Lung (tissue), 12 donors: ENCODE data around the gene SLC4A9. TPM values are rescaled to one million over a fixed set of nuclear protein-coding genes. Genes with fewer than 3 reads are reported as not detected.

Experiments
- ATAC-seq: fragments of 200-7000 bp; cut with Tn5 transposase; one replicate; pipeline ENCODE4 v1.9.1; 2020; ENCODE audit warnings: moderate number of reproducible peaks; ENCODE audit not compliant: insufficient read depth, low FRiP score
- DNase-seq, 3 donors: peaks; one replicate each; pipeline ENCODE4 v3.0.0-alpha.2; 2013 to 2017
- H3K27ac ChIP-seq, 2 donors: one replicate each; pipeline ENCODE4 v1.5.1; 2013; ENCODE audit warnings: mild to moderate bottlenecking in 2 of 2, moderate library complexity in 2 of 2, control low read depth in 1 of 2, inconsistent platforms in 1 of 2, low read depth in 1 of 2, low read length in 1 of 2
- H3K27me3 ChIP-seq, 3 donors: one replicate each; pipeline ENCODE4 v1.5.1; 2013; ENCODE audit warnings: low read length in 2 of 3; ENCODE audit not compliant: control insufficient read depth in 3 of 3, insufficient read depth in 3 of 3
- H3K36me3 ChIP-seq, 4 donors: one replicate each; pipeline ENCODE4 v1.5.1; 2013; ENCODE audit warnings: low read length in 4 of 4, mild to moderate bottlenecking in 1 of 4, moderate library complexity in 1 of 4; ENCODE audit not compliant: control insufficient read depth in 4 of 4, insufficient read depth in 4 of 4
- H3K4me1 ChIP-seq, 5 donors: one replicate each; pipeline ENCODE4 v1.5.1; 2013; ENCODE audit warnings: low read length in 5 of 5, mild to moderate bottlenecking in 2 of 5, moderate library complexity in 1 of 5; ENCODE audit not compliant: control insufficient read depth in 5 of 5, insufficient read depth in 5 of 5
- H3K4me3 ChIP-seq: one replicate; pipeline ENCODE4 v1.5.1; 2013; ENCODE audit warnings: mild to moderate bottlenecking, control low read depth, moderate library complexity
- H3K9ac ChIP-seq, 2 donors: one replicate each; pipeline ENCODE4 v1.5.1; 2013; ENCODE audit warnings: low read length in 2 of 2, control low read depth in 1 of 2; ENCODE audit not compliant: insufficient read depth in 1 of 2
- H3K9me3 ChIP-seq, 4 donors: one replicate each; pipeline ENCODE4 v1.5.1; 2013; ENCODE audit warnings: low read length in 3 of 4, mild to moderate bottlenecking in 1 of 4, moderate library complexity in 1 of 4; ENCODE audit not compliant: control insufficient read depth in 4 of 4, insufficient read depth in 3 of 4
- CTCF ChIP-seq: IDR thresholded peaks from 2 replicates; pipeline ENCODE4 v1.5.1; 2012; ENCODE audit warnings: mild to moderate bottlenecking; ENCODE audit errors: control extremely low read depth, extremely low read depth
- WGBS, 2 donors: extraction: QIAGEN DNeasy Blood & Tissue Kit; methylation state at CpG; one replicate each; pipeline ENCODE4 v1.1.7; 2013; 5-methylcytosine and 5-hydroxymethylcytosine counted together
- polyA plus RNA-seq, 2 donors: library from polyadenylated mRNA; stranded (reverse); fragments of 200-250 nt; gene quantifications; one replicate each; pipeline ENCODE4 v1.2.1, GENCODE V29; 2013
- total RNA-seq, 2 donors: library from RNA; depleted of rRNA in 1 of 2; stranded (reverse); fragments of >200 nt in 1 of 2; gene quantifications; one replicate each; pipeline ENCODE4 v1.2.1, GENCODE V29; 2014 to 2021
- donor health status: control.
- donor health status: control.
- donor health status: Bipolar disorder and iron deficiency.
- donor health status: healthy.
- donor health status: DM: yes; HTN: yes; CAD: no.

Gene SLC4A9
- total and polyA plus RNA-seq, 4 donors: 0.05 to 0.18 (median 0.09) TPM

DNA sequence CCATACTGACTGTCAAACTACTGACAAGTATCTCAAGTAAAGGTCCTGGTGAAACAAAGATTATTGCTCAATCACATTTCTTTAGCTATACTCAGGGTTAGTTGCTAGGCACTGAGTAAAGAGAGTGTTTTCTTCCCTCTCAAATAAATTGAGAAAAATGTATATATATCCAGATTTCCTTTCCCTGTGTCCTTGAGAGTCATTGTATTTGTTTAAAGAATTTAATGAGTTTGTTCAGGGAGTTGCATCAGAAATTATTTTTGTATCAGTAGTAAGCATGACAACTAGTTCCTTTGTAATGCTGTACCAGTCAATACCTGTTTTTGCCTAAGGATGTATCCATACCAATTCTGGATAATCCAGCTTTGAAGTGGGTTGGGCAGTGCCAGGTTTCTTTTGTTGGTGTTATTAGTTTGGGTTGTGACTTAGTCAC, 38.4 kb downstream of the SLC4A9 start:
- no peak for TF ChIP-seq CTCF
- no peaks in the 10 kb centered on the region for H3K27me3 ChIP-seq
- no peak overlapping the region for H3K9ac ChIP-seq
- peaks cover 3 to 11% (median 3%) of the 10 kb centered on the region in 5 donors for H3K4me1 ChIP-seq
- DNase-seq (no peak), ATAC-seq (no peak)
- H3K9me3 ChIP-seq: no peaks in the 10 kb centered on the region
- peaks cover 0 to 7% (median under 1%) of the 10 kb centered on the region in 4 donors for H3K36me3 ChIP-seq
- H3K27ac ChIP-seq: no peak overlapping the region
- H3K4me3 ChIP-seq: no peak overlapping the region

- 49 to 54% methylated on average over 25 of the region's 25 CpGs for WGBS, 2 donors
- Histone ChIP-seq H3K4me3 (peak overlapping the region; percentile 66), H3K36me3 (peaks cover 0 to 7% (median 0%) of the 10 kb centered on the region in 4 donors), H3K9ac (peak overlapping the region; percentile 13 to 90), H3K9me3 (no peaks in the 10 kb centered on the region), H3K27me3 (no peaks in the 10 kb centered on the region), H3K27ac (peak overlapping the region; percentile 87 to 91), H3K4me1 (peaks cover 3 to 19% (median 7%) of the 10 kb centered on the region in 5 donors)
- ATAC-seq (no peak), DNase-seq (no peak)
- TF ChIP-seq CTCF: no peak
Measured at GRCh38 chr5:140399979-140400729, 40.2 kb downstream of the SLC4A9 start.

GRCh38 chr5:140400730-140401361, 40.9 kb downstream of the SLC4A9 start:
- WGBS, 2 donors: 0% methylated on average over 45 to 54 of the region's 54 CpGs
- H3K27me3 ChIP-seq: no peaks in the 10 kb centered on the region
- peaks cover 3 to 19% (median 7%) of the 10 kb centered on the region in 5 donors for H3K4me1 ChIP-seq

More at GRCh38 chr5:140400730-140401361, 40.9 kb downstream of the SLC4A9 start:
- peaks cover 0 to 7% (median 0%) of the 10 kb centered on the region in 4 donors for H3K36me3 ChIP-seq
- ATAC-seq (peak; percentile 83), DNase-seq (peak; percentile 93 to 98 (median 97))
- no peaks in the 10 kb centered on the region for H3K9me3 ChIP-seq
- H3K9ac ChIP-seq: peak overlapping the region; percentile 13 to 90
- peak overlapping the region; percentile 87 to 91 for H3K27ac ChIP-seq
- TF ChIP-seq CTCF: no peak
- H3K4me3 ChIP-seq: peak overlapping the region; percentile 66
